ENCODE results near the gene PERP.
"Not testable (repeated sequence)": the region's sequence is repeated elsewhere in the genome, so short reads cannot be mapped to it uniquely, and the experiment has no call there.

Gene PERP

DNA sequence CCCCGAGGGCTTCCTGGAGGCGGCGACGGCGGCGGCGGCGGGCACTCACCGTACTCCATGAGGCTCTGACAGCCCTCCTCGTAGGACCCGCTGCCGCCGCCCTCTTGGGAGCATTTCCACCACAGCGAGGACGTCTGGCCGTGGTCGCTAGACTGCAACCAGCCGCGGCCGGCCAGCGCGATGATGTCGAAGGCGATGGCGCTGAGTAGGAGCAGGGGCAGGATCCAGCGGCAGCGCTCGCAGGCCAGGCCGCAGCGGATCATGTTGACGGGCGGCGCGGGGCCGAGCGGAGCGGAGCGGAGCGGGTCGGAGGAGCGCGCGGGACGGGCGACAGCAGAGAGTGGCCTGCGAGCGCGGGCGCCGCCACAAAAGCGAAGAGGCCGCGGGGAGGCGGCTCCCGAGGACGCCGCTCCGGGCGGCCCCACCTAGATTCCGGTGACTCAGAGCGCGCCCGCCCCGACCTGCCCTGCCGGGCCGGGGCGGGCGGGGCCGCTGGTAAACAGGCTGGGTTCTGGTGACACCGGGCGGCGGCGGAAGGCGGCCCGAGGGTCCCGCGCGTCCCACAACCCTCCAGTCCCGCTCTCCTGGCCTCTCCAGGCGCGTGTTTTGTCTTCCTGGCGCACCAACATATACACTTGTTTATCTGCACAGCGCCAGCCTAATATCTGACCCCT is at the start of gene PERP:
TSS of gene PERP (minus strand) at position 342 of the 674 bp plus-strand sequence. CDS start at position 263, 79 bp downstream.
- peak; percentile 45 for DNase-seq

GRCh38 chr6:138155443-138155842 is 48.2 kb upstream of the PERP start:
- DNase-seq = no peak

DNA sequence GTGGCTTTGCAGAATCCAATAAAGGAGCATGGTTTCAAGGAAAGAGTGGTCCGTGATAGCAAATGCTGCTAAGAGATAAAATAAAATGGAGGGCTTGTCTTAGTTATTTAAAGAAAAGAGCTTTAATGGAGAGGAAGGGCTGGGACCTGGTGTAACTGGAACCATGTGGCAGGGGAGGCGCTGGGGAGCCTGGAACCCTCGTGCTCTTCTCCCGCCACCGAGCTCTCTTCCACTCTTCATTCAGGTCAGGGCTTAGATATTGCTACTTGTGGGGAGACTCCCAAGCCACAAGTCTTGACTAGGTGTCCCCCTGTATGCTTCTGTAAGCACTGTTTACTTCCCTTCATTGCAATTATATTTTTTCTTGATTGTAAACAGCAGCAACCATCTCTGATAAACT is 39.3 kb upstream of the PERP start:
- no peak for DNase-seq

- DNase-seq = no peak
Observed at GRCh38 chr6:138145402-138145801, 38.2 kb upstream of the PERP start.

GRCh38 chr6:138142806-138143205 is 35.6 kb upstream of the PERP start:
- no peak for DNase-seq

GRCh38 chr6:138129190-138129589 is 22.0 kb upstream of the PERP start:
- DNase-seq = no peak

DNA sequence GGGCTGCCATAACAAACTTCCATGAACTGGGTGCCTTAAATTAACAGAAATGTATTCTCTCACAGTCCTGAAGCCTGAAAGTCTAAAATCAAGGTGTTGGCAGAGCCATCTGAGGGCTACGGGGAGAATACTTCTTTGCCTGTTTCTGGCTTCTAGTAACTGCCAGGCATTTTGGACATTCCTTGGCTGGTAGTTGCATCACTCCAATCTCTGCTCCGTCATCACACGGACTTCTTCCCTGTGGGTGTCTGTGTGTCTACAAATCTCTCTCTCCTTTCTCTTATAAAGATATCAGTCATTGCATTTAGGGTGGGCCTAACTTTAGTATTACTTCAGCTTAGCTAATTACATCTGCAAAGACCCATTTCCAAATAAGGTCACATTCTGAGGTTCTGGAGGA is 20.9 kb upstream of the PERP start:
- DNase-seq = no peak

DNA sequence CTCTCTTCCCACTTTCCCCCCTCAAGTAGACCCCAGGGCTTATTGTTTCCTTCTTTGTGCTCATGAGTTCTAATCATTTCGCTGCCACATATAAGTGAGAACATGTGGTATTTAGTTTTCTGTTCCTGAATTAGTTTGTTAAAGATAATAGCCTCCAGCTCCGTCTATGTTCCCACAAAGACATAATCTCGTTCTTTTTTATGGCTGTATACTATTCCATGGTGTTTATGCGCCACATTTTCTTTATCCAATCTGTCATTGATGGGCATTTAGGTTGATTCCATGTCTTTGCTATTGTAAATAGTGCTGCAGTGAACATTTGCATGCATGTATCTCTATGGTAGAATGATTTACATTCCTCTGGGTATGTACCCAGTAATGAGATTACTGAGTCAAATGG is 16.9 kb upstream of the PERP start:
- no peak for DNase-seq

GRCh38 chr6:138119976-138120375 is 12.8 kb upstream of the PERP start:
- DNase-seq = no peak

DNA sequence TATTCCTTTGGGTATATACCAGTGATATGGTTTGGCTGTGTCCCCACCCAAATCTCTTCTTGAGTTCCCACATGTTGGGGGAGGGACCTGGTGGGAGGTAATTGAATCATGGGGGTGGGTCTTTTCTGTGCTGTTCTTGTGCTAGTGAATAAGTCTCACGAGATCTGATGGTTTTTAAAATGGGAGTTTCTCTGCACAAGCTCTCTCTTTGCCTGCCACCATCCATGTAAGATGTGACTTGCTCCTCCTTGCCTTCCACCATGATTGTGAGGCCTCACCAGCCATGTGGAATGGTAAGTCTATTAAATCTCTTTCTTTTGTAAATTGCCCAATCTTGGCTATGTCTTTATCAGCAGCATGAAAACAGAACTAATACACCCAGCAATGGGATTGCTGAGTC is 12.0 kb upstream of the PERP start:
- DNase-seq = not testable (repeated sequence)

- no peak for DNase-seq
Observed at GRCh38 chr6:138117376-138117914, 10.2 kb upstream of the PERP start.

DNA sequence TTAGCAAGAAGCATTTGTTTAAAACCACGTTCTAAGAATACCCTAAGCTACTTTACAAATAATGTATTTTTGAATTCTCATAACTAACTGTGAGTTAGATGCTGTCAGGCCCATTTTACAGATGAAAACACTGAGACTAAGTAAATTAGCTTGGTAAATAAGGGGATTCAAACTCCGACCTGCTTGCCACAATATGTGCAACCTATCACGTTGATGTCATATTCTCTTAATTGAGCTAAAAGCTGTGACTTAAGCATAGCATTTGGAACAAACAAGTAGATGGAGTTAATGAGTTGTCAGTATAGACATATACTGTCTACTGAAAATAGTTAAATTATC is 9.4 kb upstream of the PERP start:
- no peak for DNase-seq

DNA sequence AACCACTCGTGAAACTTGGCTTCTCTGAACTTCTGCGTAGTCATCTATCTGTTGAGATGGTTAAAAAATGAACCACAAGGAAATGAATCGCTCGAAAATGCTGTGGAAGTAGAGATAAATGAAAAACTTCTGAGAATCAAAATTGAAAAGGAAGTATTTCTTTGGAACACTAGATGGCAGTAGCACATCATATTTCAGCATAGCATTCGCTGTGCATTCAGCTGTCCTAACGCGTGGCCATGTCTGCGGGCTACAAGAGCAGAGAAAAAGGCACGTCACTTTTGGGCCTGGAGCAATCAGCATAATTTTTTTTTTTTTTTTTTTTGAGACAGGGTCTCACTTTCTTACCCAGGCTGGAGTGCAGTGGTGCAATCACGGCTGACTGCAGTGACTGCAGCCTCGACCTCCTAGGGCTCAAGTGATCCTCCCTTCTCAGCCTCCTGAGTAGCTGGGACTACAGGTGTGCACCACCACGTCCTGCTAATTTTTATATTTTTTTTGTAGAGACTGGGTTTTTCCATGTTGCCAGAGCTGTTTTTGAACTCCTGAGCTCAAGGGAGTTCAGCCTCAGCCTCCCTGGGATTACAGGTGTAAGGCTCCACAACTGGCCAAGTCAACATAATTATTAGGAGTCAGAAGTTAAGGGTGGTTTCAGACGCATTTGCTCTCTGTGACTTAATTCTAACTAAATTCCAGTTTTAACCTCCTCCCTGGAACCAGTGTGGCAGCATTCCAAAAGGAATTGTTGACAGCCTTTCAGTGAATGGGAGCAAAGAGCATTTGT is 8.8 kb upstream of the PERP start:
- peak; percentile 60 for DNase-seq

GRCh38 chr6:138115201-138115600 is 8.0 kb upstream of the PERP start:
- no peak for DNase-seq

- DNase-seq = no peak
Observed at GRCh38 chr6:138113588-138114210, 6.5 kb upstream of the PERP start.

- DNase-seq = no peak
Observed at GRCh38 chr6:138110229-138110628, 3.0 kb upstream of the PERP start.

DNA sequence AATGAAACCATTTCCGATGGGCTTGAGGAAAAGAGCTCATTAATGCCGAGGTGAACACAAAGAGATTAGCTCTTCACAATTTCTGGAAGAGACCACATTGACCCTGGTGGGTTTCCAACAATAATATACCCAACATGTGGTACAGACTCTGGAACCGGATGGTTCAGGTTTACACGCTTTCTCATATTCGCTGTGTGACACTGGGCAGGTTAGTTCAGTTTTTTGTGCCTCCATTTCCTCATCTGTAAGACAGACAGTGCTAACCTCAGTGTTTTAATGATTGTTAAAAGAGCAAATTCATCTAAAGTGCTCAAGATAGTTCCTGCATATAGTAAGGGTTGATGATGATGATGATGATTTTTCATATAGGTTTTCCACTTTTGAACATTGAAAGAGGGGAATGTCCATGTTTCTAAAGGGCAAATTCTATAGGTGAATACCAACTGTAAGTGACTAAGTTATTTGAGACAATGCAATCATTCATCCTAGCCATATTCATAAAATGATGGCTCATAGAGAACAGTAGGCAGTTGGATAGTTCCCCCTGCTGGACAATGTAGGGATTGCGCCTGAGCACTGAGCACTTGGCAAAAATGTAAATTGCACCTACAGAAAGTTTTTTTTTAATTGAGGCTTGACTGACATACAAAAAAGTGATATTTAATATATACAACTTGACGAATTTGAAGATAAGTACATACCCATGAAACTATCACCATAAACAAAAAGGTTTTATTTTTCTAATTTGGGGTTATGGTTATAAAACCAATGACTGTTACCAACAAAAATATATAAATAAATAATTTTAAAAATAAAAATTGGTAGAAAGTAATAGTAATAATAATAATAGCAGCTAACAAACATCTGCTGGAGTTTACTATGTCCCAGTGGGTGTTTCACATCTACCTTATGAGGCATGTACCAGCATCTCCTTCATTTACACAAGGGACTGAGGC is 2.1 kb upstream of the PERP start:
- peak; percentile 57 for DNase-seq

- no peak for DNase-seq
Observed at GRCh38 chr6:138107752-138108592, 753 bp upstream of the PERP start.

- no peak for DNase-seq
Observed at GRCh38 chr6:138106665-138107077, 548 bp downstream of the PERP start.

DNA sequence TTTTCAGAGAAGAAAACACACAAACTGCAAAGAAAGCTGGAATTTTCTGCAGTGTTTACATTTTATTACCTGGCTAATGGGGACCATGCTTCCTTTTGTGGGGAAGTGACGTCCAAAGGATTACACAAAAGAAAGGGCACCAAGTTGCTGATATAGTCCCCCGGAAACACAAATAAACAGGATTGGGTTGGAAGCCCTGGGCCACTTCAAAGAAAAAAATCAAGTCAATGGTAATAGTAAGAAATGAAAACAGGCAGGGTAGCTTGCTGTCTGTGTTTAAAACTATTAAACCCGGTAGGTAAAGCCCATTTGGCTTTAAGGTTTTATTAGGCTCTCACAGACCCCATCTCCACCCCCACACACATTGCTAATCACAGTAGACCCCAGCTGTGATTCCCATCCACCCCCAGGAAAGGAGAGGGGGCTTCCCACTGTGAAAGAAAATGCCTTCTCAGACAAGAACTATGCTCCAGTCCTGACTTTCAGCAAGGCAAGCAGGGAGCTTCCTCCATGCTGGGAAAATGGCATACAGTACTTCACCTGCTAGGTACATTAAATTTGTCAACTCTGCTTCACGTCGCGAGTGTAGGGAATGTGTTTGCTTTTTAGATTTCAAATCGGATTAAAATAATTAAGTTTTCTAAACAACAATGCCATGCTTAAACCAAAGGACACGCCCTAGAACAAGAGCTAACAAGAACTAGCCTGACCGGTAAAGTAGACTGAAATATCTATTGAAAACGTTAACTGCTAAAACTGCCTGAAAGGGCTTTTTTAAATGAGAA is 1.1 kb downstream of the PERP start:
- no peak for DNase-seq

GRCh38 chr6:138105446-138105845 is 1.8 kb downstream of the PERP start:
- no peak for DNase-seq

Measured in fibroblast of skin of right biceps (primary cell).